H1 (cell line): Measurements from ENCODE around the gene CDK19.

Experiments used
- ATF3 ChIP-seq: IDR thresholded peaks from 2 replicates; pipeline ENCODE4 v1.6.1; 2011; ENCODE audit warnings: low read depth, mild to moderate bottlenecking, low read length; ENCODE audit not compliant: insufficient read depth
- CEBPB ChIP-seq: IDR thresholded peaks from 2 replicates; pipeline ENCODE4 v1.6.1; 2012; ENCODE audit warnings: low read depth, low read length
- CREB1 ChIP-seq: IDR thresholded peaks from 2 replicates; pipeline ENCODE4 v1.6.1; 2012; ENCODE audit warnings: inconsistent platforms
- CTCF ChIP-seq, 3 experiments: IDR thresholded peaks; 1 replicate in 2 of 3; 2 replicates in 1 of 3; pipeline versions ENCODE4 v1.5.1 to v1.6.1; 2011; ENCODE audit warnings: low read length in 3 of 3, mild to moderate bottlenecking in 3 of 3, inconsistent platforms in 2 of 3, low read depth in 1 of 3, moderate library complexity in 1 of 3; ENCODE audit not compliant: insufficient read depth in 1 of 3; ENCODE audit errors: control extremely low read depth in 1 of 3
- EP300 ChIP-seq, 2 experiments: IDR thresholded peaks; 1 replicate in 1 of 2; 2 replicates in 1 of 2; pipeline ENCODE4 v1.6.1; 2011 to 2012; ENCODE audit warnings: low read depth in 2 of 2, low read length in 2 of 2, mild to moderate bottlenecking in 2 of 2, borderline replicate concordance in 1 of 2, inconsistent platforms in 1 of 2, moderate library complexity in 1 of 2
- GABPA ChIP-seq: IDR thresholded peaks from 2 replicates; pipeline ENCODE4 v1.6.1; 2011; ENCODE audit warnings: mild to moderate bottlenecking, low read length, moderate library complexity, borderline replicate concordance; ENCODE audit not compliant: insufficient read depth
- MAX ChIP-seq: IDR thresholded peaks from 2 replicates; pipeline ENCODE4 v1.6.1; 2012; ENCODE audit warnings: inconsistent platforms
- POLR2A ChIP-seq, 2 experiments: IDR thresholded peaks; 1 replicate in 1 of 2; 2 replicates in 1 of 2; pipeline ENCODE4 v1.6.1; 2011; ENCODE audit warnings: low read depth in 2 of 2, low read length in 2 of 2, mild to moderate bottlenecking in 2 of 2; ENCODE audit errors: control extremely low read depth in 1 of 2
- POLR2AphosphoS5 ChIP-seq: IDR thresholded peaks from 2 replicates; pipeline ENCODE4 v1.6.1; 2011; ENCODE audit warnings: low read depth, low read length
- RAD21 ChIP-seq, 2 experiments: IDR thresholded peaks in 1 of 2; conservative IDR thresholded peaks in 1 of 2; 2 replicates each; pipeline ENCODE4 v1.6.1; 2011; ENCODE audit warnings: low read depth in 2 of 2, low read length in 2 of 2, improper control_type of control experiment in 1 of 2, inconsistent platforms in 1 of 2, mild to moderate bottlenecking in 1 of 2, moderate library complexity in 1 of 2
- SAP30 ChIP-seq: fragments of 300-600 bp; sonication (generic); IDR thresholded peaks from 2 replicates; pipeline ENCODE4 v1.7.1; 2012; ENCODE audit warnings: low read length, moderate library complexity, mild to moderate bottlenecking, inconsistent platforms; ENCODE audit not compliant: insufficient read depth, insufficient replicate concordance
- SIN3A ChIP-seq, 2 experiments: IDR thresholded peaks in 1 of 2; conservative IDR thresholded peaks in 1 of 2; 2 replicates each; pipeline ENCODE4 v1.6.1; 2011 to 2012; ENCODE audit warnings: low read length in 2 of 2, improper control_type of control experiment in 1 of 2, low read depth in 1 of 2, mild to moderate bottlenecking in 1 of 2
- SRF ChIP-seq: IDR thresholded peaks from 2 replicates; pipeline ENCODE4 v1.6.1; 2011; ENCODE audit warnings: mild to moderate bottlenecking, low read depth, low read length, moderate library complexity
- YY1 ChIP-seq: IDR thresholded peaks from 2 replicates; pipeline ENCODE4 v1.6.1; 2011; ENCODE audit warnings: low read depth, mild to moderate bottlenecking, low read length

- no peak for TF ChIP-seq POLR2A (IDR thresholded peaks at IDR 0.05; ENCODE audit: control extremely low read depth in 1 of 2, low read depth in 2 of 2, low read length in 2 of 2)
- no peak for TF ChIP-seq CTCF (IDR thresholded peaks at IDR 0.05; ENCODE audit: control extremely low read depth in 1 of 3, insufficient read depth in 1 of 3, low read depth in 1 of 3, low read length in 3 of 3)
- no peak for TF ChIP-seq POLR2AphosphoS5
- no peak for TF ChIP-seq YY1
- no peak for TF ChIP-seq CREB1
- TF ChIP-seq SAP30: no peak
- TF ChIP-seq ATF3: no peak
- no peak for TF ChIP-seq SIN3A (conservative IDR thresholded peaks at IDR 0.05 in 1 of 2, IDR thresholded peaks at IDR 0.05 in 1 of 2; ENCODE audit: low read depth in 1 of 2, low read length in 2 of 2)
- no peak for TF ChIP-seq GABPA
- no peak for TF ChIP-seq EP300 (IDR thresholded peaks at IDR 0.05; ENCODE audit: borderline replicate concordance in 1 of 2, low read depth in 2 of 2, low read length in 2 of 2)
- TF ChIP-seq CEBPB: no peak
- no peak for TF ChIP-seq SRF
- TF ChIP-seq MAX: no peak
- no peak for TF ChIP-seq RAD21 (IDR thresholded peaks at IDR 0.05 in 1 of 2, conservative IDR thresholded peaks at IDR 0.05 in 1 of 2; ENCODE audit: low read depth in 2 of 2, low read length in 2 of 2)
Observed at GRCh38 chr6:110587328-110587727, 227.9 kb downstream of the CDK19 start.
